Measurements from ENCODE around the gene EIF1AX.
"Not testable (repeated sequence)": the region's sequence is repeated elsewhere in the genome, so short reads cannot be mapped to it uniquely, and the experiment has no call there.

Gene EIF1AX

GRCh38 chrX:20147561-20147960 is 5.9 kb upstream of the EIF1AX start:
- no peak overlapping the region for H3K4me3 ChIP-seq (ENCODE audit: low read length)
- no peak overlapping the region for H3K9ac ChIP-seq (ENCODE audit: low read length)
- H3K4me1 ChIP-seq (ENCODE audit: control insufficient read depth, insufficient read depth, low read length) = peaks cover under 1% of the 10 kb centered on the region
- DNase-seq (ENCODE audit: low read depth) = no peak
- peaks cover 2% of the 10 kb centered on the region for H3K27me3 ChIP-seq (replicated peaks; ENCODE audit: control insufficient read depth, insufficient read depth, low read length)
- peaks cover 4% of the 10 kb centered on the region for H3K36me3 ChIP-seq (ENCODE audit: control insufficient read depth, insufficient read depth, low read length, severe bottlenecking)
- no peaks in the 10 kb centered on the region for H3K9me3 ChIP-seq (ENCODE audit: control insufficient read depth, low read length)

DNA sequence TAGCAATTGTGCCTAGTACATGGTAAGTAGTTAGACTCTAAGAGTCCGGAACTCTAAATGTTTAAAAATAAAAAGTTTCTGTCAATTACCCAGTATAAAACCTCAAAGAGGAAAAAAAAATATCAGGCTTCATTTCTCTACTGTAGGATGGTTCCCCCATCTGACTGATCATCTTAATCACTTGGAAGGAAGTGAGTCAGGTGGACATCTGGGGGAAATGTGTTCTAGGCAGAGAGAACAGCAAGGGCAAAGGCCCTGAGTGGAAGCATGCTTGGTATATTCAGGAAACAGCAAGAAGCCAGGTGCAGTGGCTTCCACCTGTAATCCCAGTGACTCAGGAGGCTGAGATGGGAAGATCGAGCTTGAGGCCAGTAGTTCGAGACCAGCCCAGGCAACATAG is 2.9 kb upstream of the EIF1AX start:
- no peak for DNase-seq (ENCODE audit: low read depth)
- H3K4me3 ChIP-seq (ENCODE audit: low read length) = no peak overlapping the region
- no peak overlapping the region for H3K9ac ChIP-seq (ENCODE audit: low read length)
- H3K27me3 ChIP-seq (replicated peaks; ENCODE audit: control insufficient read depth, insufficient read depth, low read length) = no peaks in the 10 kb centered on the region
- no peaks in the 10 kb centered on the region for H3K36me3 ChIP-seq (ENCODE audit: control insufficient read depth, insufficient read depth, low read length, severe bottlenecking)
- peaks cover 14% of the 10 kb centered on the region for H3K4me1 ChIP-seq (ENCODE audit: control insufficient read depth, insufficient read depth, low read length)
- no peaks in the 10 kb centered on the region for H3K9me3 ChIP-seq (ENCODE audit: control insufficient read depth, low read length)

GRCh38 chrX:20143561-20143960 is 1.9 kb upstream of the EIF1AX start:
- DNase-seq (ENCODE audit: low read depth) = no peak
- no peak overlapping the region for H3K4me3 ChIP-seq (ENCODE audit: low read length)
- H3K4me1 ChIP-seq (ENCODE audit: control insufficient read depth, insufficient read depth, low read length) = peaks cover 23% of the 10 kb centered on the region
- peaks cover 9% of the 10 kb centered on the region for H3K36me3 ChIP-seq (ENCODE audit: control insufficient read depth, insufficient read depth, low read length, severe bottlenecking)
- no peak overlapping the region for H3K9ac ChIP-seq (ENCODE audit: low read length)
- H3K27me3 ChIP-seq (replicated peaks; ENCODE audit: control insufficient read depth, insufficient read depth, low read length) = no peaks in the 10 kb centered on the region
- no peaks in the 10 kb centered on the region for H3K9me3 ChIP-seq (ENCODE audit: control insufficient read depth, low read length)

- peaks cover 13% of the 10 kb centered on the region for H3K36me3 ChIP-seq (ENCODE audit: control insufficient read depth, insufficient read depth, low read length, severe bottlenecking)
- H3K27me3 ChIP-seq (replicated peaks; ENCODE audit: control insufficient read depth, insufficient read depth, low read length) = no peaks in the 10 kb centered on the region
- peaks cover 24% of the 10 kb centered on the region for H3K4me1 ChIP-seq (ENCODE audit: control insufficient read depth, insufficient read depth, low read length)
- H3K9me3 ChIP-seq (ENCODE audit: control insufficient read depth, low read length) = no peaks in the 10 kb centered on the region
- no peak for DNase-seq (ENCODE audit: low read depth)
- H3K9ac ChIP-seq (ENCODE audit: low read length) = no peak overlapping the region
- H3K4me3 ChIP-seq (ENCODE audit: low read length) = no peak overlapping the region
Measured at GRCh38 chrX:20143111-20143510, 1.5 kb upstream of the EIF1AX start.

- no peaks in the 10 kb centered on the region for H3K9me3 ChIP-seq (ENCODE audit: control insufficient read depth, low read length)
- no peaks in the 10 kb centered on the region for H3K27me3 ChIP-seq (replicated peaks; ENCODE audit: control insufficient read depth, insufficient read depth, low read length)
- peak overlapping the region; percentile 90 for H3K4me3 ChIP-seq (ENCODE audit: low read length)
- DNase-seq (ENCODE audit: low read depth) = no peak
- peaks cover 24% of the 10 kb centered on the region for H3K4me1 ChIP-seq (ENCODE audit: control insufficient read depth, insufficient read depth, low read length)
- peak overlapping the region; percentile 89 for H3K9ac ChIP-seq (ENCODE audit: low read length)
- peaks cover 37% of the 10 kb centered on the region for H3K36me3 ChIP-seq (ENCODE audit: control insufficient read depth, insufficient read depth, low read length, severe bottlenecking)
Measured at GRCh38 chrX:20140420-20140819, 1.2 kb downstream of the EIF1AX start.

GRCh38 chrX:20139966-20140365 is 1.7 kb downstream of the EIF1AX start:
- Histone ChIP-seq H3K9ac (ENCODE audit: low read length) (peak overlapping the region; percentile 89), H3K4me1 (ENCODE audit: control insufficient read depth, insufficient read depth, low read length) (peaks cover 24% of the 10 kb centered on the region), H3K27me3 (replicated peaks; ENCODE audit: control insufficient read depth, insufficient read depth, low read length) (no peaks in the 10 kb centered on the region), H3K36me3 (ENCODE audit: control insufficient read depth, insufficient read depth, low read length, severe bottlenecking) (peaks cover 42% of the 10 kb centered on the region), H3K9me3 (ENCODE audit: control insufficient read depth, low read length) (no peaks in the 10 kb centered on the region), H3K4me3 (ENCODE audit: low read length) (peak overlapping the region; percentile 90)
- peak; percentile 63 for DNase-seq (ENCODE audit: low read depth)

DNA sequence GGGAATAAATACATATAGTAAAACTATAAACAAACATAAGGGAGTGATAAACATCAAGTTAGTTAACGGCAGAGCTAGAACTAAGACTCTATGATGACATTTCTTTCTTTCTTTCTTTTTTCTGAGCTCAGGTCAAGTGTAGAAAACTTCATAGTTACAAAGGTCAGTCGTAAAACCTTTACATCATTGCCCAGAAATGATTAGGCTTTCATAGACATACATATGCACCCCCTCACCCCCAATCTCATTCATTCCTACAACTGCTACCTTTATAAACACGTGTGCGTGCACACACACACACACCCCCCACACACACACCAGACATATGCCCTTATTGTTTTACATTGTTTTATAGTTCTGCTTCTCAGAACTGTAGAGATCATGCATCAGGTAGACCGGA is 5.7 kb downstream of the EIF1AX start:
- peaks cover 79% of the 10 kb centered on the region for H3K36me3 ChIP-seq (ENCODE audit: control insufficient read depth, insufficient read depth, low read length, severe bottlenecking)

DNA sequence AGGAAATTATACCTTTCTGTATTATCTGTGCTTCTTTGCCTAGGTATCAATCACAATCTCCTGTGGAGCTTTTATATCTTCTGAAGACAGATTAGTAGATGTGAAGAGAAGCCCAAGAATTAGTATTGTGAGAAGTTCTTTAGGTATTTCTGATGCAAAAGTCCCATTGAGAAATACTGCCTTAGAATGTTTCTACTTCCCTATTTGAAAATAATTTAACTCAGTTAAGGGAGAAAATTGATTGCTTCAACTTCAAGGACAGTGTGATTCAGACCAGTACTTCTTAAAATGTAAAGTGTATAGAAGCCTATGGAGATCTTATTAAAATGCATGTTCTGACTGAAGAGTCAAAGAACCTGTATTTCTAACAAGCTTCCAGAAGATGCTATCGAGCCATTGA is 9.0 kb downstream of the EIF1AX start:
- Histone ChIP-seq H3K4me1 (ENCODE audit: control insufficient read depth, insufficient read depth, low read length) (peaks cover 30% of the 10 kb centered on the region), H3K9me3 (ENCODE audit: control insufficient read depth, low read length) (no peaks in the 10 kb centered on the region), H3K36me3 (ENCODE audit: control insufficient read depth, insufficient read depth, low read length, severe bottlenecking) (peaks cover 91% of the 10 kb centered on the region), H3K4me3 (ENCODE audit: low read length) (no peak overlapping the region), H3K9ac (ENCODE audit: low read length) (peak overlapping the region; percentile 39), H3K27me3 (replicated peaks; ENCODE audit: control insufficient read depth, insufficient read depth, low read length) (no peaks in the 10 kb centered on the region)
- DNase-seq (ENCODE audit: low read depth) = no peak

More for the DNA sequence above, 5.7 kb downstream of the EIF1AX start:
- Histone ChIP-seq H3K9me3 (ENCODE audit: control insufficient read depth, low read length) (no peaks in the 10 kb centered on the region), H3K9ac (ENCODE audit: low read length) (no peak overlapping the region), H3K4me1 (ENCODE audit: control insufficient read depth, insufficient read depth, low read length) (peaks cover 37% of the 10 kb centered on the region), H3K4me3 (ENCODE audit: low read length) (no peak overlapping the region), H3K27me3 (replicated peaks; ENCODE audit: control insufficient read depth, insufficient read depth, low read length) (no peaks in the 10 kb centered on the region)
- no peak for DNase-seq (ENCODE audit: low read depth)

DNA sequence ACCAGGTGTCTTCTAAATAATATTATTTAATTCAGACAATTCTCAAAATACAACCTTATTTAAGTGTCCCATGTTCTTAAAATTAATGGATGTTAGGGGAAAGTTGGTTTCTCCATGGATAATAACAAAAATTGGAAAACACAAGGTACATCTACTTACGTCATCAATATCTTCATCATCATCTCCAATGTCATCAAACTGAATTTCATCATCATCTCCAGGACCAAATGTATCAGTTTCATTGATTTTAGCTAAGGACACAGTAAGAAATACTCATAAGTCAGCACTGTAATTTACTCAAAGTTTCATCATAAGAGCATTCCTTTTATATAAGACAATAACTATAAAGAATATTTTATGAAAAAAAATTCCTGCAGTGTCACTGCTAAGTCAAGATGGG is 11.3 kb downstream of the EIF1AX start:
- Histone ChIP-seq H3K4me3 (ENCODE audit: low read length) (no peak overlapping the region), H3K9me3 (ENCODE audit: control insufficient read depth, low read length) (no peaks in the 10 kb centered on the region), H3K4me1 (ENCODE audit: control insufficient read depth, insufficient read depth, low read length) (peaks cover 30% of the 10 kb centered on the region), H3K36me3 (ENCODE audit: control insufficient read depth, insufficient read depth, low read length, severe bottlenecking) (peaks cover 70% of the 10 kb centered on the region), H3K9ac (ENCODE audit: low read length) (no peak overlapping the region), H3K27me3 (replicated peaks; ENCODE audit: control insufficient read depth, insufficient read depth, low read length) (no peaks in the 10 kb centered on the region)
- peak; percentile 49 for DNase-seq (ENCODE audit: low read depth)

DNA sequence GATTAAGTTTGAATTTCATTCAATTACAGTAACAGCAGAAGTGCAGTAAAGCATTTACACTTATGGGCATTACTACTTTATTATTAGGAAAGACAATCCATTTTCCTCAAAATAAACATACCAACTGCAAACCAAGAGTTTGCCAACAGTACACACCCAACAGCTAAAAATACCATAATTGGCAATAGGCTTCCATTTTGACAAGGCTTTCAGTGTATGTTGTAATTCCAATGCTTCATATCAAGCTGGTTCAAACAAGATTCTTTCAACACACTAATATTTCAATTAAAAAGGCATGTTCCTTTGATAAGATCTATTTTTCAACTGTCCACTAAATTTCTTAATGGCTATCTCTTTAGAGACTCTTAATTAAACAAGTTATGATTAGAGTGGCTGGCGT is 12.1 kb downstream of the EIF1AX start:
- no peak for DNase-seq (ENCODE audit: low read depth)
- H3K36me3 ChIP-seq (ENCODE audit: control insufficient read depth, insufficient read depth, low read length, severe bottlenecking) = peaks cover 70% of the 10 kb centered on the region
- peaks cover 30% of the 10 kb centered on the region for H3K4me1 ChIP-seq (ENCODE audit: control insufficient read depth, insufficient read depth, low read length)
- H3K9me3 ChIP-seq (ENCODE audit: control insufficient read depth, low read length) = no peaks in the 10 kb centered on the region
- no peak overlapping the region for H3K4me3 ChIP-seq (ENCODE audit: low read length)
- H3K27me3 ChIP-seq (replicated peaks; ENCODE audit: control insufficient read depth, insufficient read depth, low read length) = no peaks in the 10 kb centered on the region
- no peak overlapping the region for H3K9ac ChIP-seq (ENCODE audit: low read length)

GRCh38 chrX:20128670-20129069 is 13.0 kb downstream of the EIF1AX start:
- no peak for DNase-seq (ENCODE audit: low read depth)
- H3K27me3 ChIP-seq (replicated peaks; ENCODE audit: control insufficient read depth, insufficient read depth, low read length) = no peaks in the 10 kb centered on the region
- no peaks in the 10 kb centered on the region for H3K9me3 ChIP-seq (ENCODE audit: control insufficient read depth, low read length)
- no peak overlapping the region for H3K4me3 ChIP-seq (ENCODE audit: low read length)
- H3K9ac ChIP-seq (ENCODE audit: low read length) = no peak overlapping the region
- H3K4me1 ChIP-seq (ENCODE audit: control insufficient read depth, insufficient read depth, low read length) = peaks cover 29% of the 10 kb centered on the region
- H3K36me3 ChIP-seq (ENCODE audit: control insufficient read depth, insufficient read depth, low read length, severe bottlenecking) = peaks cover 73% of the 10 kb centered on the region

GRCh38 chrX:20127440-20127839 is 14.2 kb downstream of the EIF1AX start:
- not testable (repeated sequence) for H3K9me3 ChIP-seq (ENCODE audit: control insufficient read depth, low read length); DNase-seq (ENCODE audit: low read depth); H3K27me3 ChIP-seq (replicated peaks; ENCODE audit: control insufficient read depth, insufficient read depth, low read length); H3K9ac ChIP-seq (ENCODE audit: low read length); H3K4me3 ChIP-seq (ENCODE audit: low read length)
- peaks cover 16% of the 10 kb centered on the region for H3K4me1 ChIP-seq (ENCODE audit: control insufficient read depth, insufficient read depth, low read length)
- H3K36me3 ChIP-seq (ENCODE audit: control insufficient read depth, insufficient read depth, low read length, severe bottlenecking) = peaks cover 62% of the 10 kb centered on the region

All from adipocyte (in vitro differentiated cells).